HG03039 (cell line): ENCODE data around the gene GPRASP2.
A peak's percentile ranks its signal among the peaks of the same experiment; 100 is the strongest.
"Not testable (repeated sequence)": the region's sequence is repeated elsewhere in the genome, so short reads cannot be mapped to it uniquely, and the experiment has no call there.

Source experiments
- ATAC-seq: cut with Tn5 transposase; IDR thresholded peaks from one replicate; pipeline ENCODE4 v1.9.1; 2021; ENCODE audit warnings: mild to moderate bottlenecking, moderate library complexity; ENCODE audit not compliant: unreplicated experiment

The GPRASP2 gene

GRCh38 chrX:102712216-102712966 lies at the start of gene GPRASP2:
TSS of gene GPRASP2 (plus strand) at chrX:102712448. CDS start at chrX:102714870, 2,422 bp downstream.
- no peak for ATAC-seq

GRCh38 chrX:102663820-102664219 lies 48.4 kb upstream of the GPRASP2 start:
- ATAC-seq = not testable (repeated sequence)

- ATAC-seq = not testable (repeated sequence)
Observed at GRCh38 chrX:102667034-102667433, 45.2 kb upstream of the GPRASP2 start.

- no peak for ATAC-seq
Observed at GRCh38 chrX:102669526-102669925, 42.7 kb upstream of the GPRASP2 start.

GRCh38 chrX:102672856-102673255 lies 39.4 kb upstream of the GPRASP2 start:
- ATAC-seq = no peak

GRCh38 chrX:102677479-102677878 lies 34.8 kb upstream of the GPRASP2 start:
- not testable (repeated sequence) for ATAC-seq

GRCh38 chrX:102684772-102685520 lies 27.3 kb upstream of the GPRASP2 start:
- no peak for ATAC-seq

- no peak for ATAC-seq
Observed at GRCh38 chrX:102694749-102695148, 17.5 kb upstream of the GPRASP2 start.

GRCh38 chrX:102696306-102696705 lies 15.9 kb upstream of the GPRASP2 start:
- ATAC-seq = no peak

- ATAC-seq = no peak
Observed at GRCh38 chrX:102697494-102697893, 14.8 kb upstream of the GPRASP2 start.

GRCh38 chrX:102708900-102709299 lies 3.3 kb upstream of the GPRASP2 start:
- no peak for ATAC-seq

- no peak for ATAC-seq
Observed at GRCh38 chrX:102711872-102712215, 404 bp upstream of the GPRASP2 start.

GRCh38 chrX:102712981-102713625 lies 855 bp downstream of the GPRASP2 start:
- no peak for ATAC-seq

- no peak for ATAC-seq
Observed at GRCh38 chrX:102714994-102715393, 2.7 kb downstream of the GPRASP2 start.

- no peak for ATAC-seq
Observed at GRCh38 chrX:102715967-102716366, 3.7 kb downstream of the GPRASP2 start.

- peak; percentile 89 for ATAC-seq
Observed at GRCh38 chrX:102720237-102721168, 8.3 kb downstream of the GPRASP2 start, which contains the start of gene GPRASP3. TSS of gene GPRASP3 (plus strand) at chrX:102720743. CDS start at chrX:102748996, 28,253 bp downstream.

GRCh38 chrX:102721169-102721506 lies 8.9 kb downstream of the GPRASP2 start:
- ATAC-seq = not testable (repeated sequence)

- ATAC-seq = no peak
Observed at GRCh38 chrX:102723456-102723855, 11.2 kb downstream of the GPRASP2 start.

- ATAC-seq = no peak
Observed at GRCh38 chrX:102727761-102728160, 15.5 kb downstream of the GPRASP2 start.

- no peak for ATAC-seq
Observed at GRCh38 chrX:102728646-102729045, 16.4 kb downstream of the GPRASP2 start.

- ATAC-seq = no peak
Observed at GRCh38 chrX:102739657-102740056, 27.4 kb downstream of the GPRASP2 start.
